Uterus (tissue), 4 donors: ENCODE data around the gene FUT1. TPM values are rescaled to one million over a fixed set of nuclear protein-coding genes. Genes with fewer than 3 reads are reported as not detected.

Experiments used
- DNase-seq, 2 donors: peaks; one replicate each; pipeline ENCODE4 v3.0.0-alpha.2; 2019 to 2020
- H3K27ac ChIP-seq, 2 donors: fragments of 200-600 bp; sonication (generic); 1 replicate in 1 of 2; 2 replicates in 1 of 2; pipeline ENCODE4 v1.5.1; 2016 to 2018
- H3K27me3 ChIP-seq, 2 donors: fragments of 200-600 bp; sonication (generic); one replicate each; pipeline ENCODE4 v1.5.1; 2018 to 2019; ENCODE audit warnings: control low read depth in 1 of 2
- H3K36me3 ChIP-seq, 2 donors: fragments of 200-600 bp; sonication (generic); one replicate each; pipeline ENCODE4 v1.5.1; 2019; ENCODE audit warnings: control low read depth in 1 of 2
- H3K4me1 ChIP-seq, 2 donors: fragments of 200-600 bp; sonication (generic); one replicate each; pipeline ENCODE4 v1.5.1; 2018 to 2019; ENCODE audit warnings: control low read depth in 1 of 2
- H3K4me3 ChIP-seq, 2 donors: fragments of 200-600 bp; sonication (generic); 1 replicate in 1 of 2; 2 replicates in 1 of 2; pipeline ENCODE4 v1.5.1; 2018 to 2019; ENCODE audit warnings: mild to moderate bottlenecking in 1 of 2
- H3K9me3 ChIP-seq, 2 donors: fragments of 200-600 bp; sonication (generic); one replicate each; pipeline ENCODE4 v1.5.1; 2019; ENCODE audit warnings: control low read depth in 1 of 2
- POLR2A ChIP-seq, 2 donors: fragments of 450-650 bp; IDR thresholded peaks; one replicate each; pipeline ENCODE4 v1.6.1; 2016; ENCODE audit warnings: antibody characterized with exemption in 2 of 2, mild to moderate bottlenecking in 1 of 2, moderate library complexity in 1 of 2
- intact Hi-C: fragments of 100-400 bp; cut with DNase I; formaldehyde crosslinking; loops from one replicate; pipeline ENCODE4 v1.15.1; 2023; ENCODE audit warnings: low total_unique reads
- total RNA-seq, 4 donors: library from RNA; depleted of rRNA in 3 of 4; stranded (reverse); fragments of >200 nt in 3 of 4; gene quantifications; one replicate each; pipeline versions ENCODE4 v1.1.0 to v1.2.4, GENCODE V29; 2014 to 2023
- TF ChIP-seq, protein P1 (sequence below), 4 experiments: fragments of 200-600 bp in 2 of 4; fragments of 450-650 bp in 2 of 4; sonication (generic) in 2 of 4; IDR thresholded peaks; one replicate each; pipeline ENCODE4 v1.5.1; 2016 to 2019; ENCODE audit warnings: antibody characterized with exemption in 4 of 4, mild to moderate bottlenecking in 2 of 4, moderate library complexity in 1 of 4
- donor health status: DM: yes; HTN: yes; CAD: no.

Gene FUT1
- total RNA-seq, 4 donors from 2014 or later, result 1.5 to 17.7 (median 4.4) TPM

DNA sequence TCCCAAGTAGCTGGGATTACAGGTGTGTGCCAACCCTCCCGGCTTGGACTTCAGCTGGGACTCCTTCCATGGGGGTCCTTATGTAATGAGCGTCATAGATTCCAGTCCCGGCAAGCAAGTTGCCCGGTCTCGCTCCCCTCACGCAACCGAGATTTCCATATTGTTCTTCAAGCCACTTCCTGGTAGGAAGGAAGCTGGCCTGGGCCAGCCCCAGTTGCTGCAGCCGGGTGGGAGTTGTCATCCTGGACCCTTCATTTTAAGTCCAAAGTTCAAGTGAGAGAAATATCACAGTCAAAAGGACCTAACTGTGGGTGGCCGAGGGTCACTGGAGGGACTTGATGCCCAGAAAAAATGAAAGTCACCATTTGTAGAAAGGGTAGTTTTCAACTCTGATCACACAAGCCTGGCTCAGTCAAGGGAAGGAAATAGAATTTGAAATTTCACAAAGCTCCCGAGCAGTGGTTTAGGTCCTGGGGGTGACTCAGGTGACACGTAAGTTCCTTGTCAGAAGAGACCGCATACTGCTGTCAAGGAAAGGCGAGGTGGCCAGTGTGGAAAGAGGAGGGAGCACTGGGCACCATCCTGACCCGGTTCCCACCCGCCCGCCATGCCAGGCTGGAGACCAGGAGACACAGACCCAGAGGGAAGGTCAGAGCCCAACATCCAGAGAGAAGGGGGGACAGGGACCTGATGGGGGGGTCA lies 8.2 kb upstream of the FUT1 start:
- Histone ChIP-seq H3K4me3 (no peak overlapping the region), H3K27me3 (no peaks in the 10 kb centered on the region), H3K9me3 (no peaks in the 10 kb centered on the region), H3K4me1 (no peaks in the 10 kb centered on the region), H3K27ac (peak overlapping the region; percentile 5 to 35), H3K36me3 (no peaks in the 10 kb centered on the region)
- intact Hi-C loops, result no loop called here
- DNase-seq, result no peak
- TF ChIP-seq POLR2A (IDR thresholded peaks at IDR 0.05), result no peak
- TF ChIP-seq, protein P1, sequence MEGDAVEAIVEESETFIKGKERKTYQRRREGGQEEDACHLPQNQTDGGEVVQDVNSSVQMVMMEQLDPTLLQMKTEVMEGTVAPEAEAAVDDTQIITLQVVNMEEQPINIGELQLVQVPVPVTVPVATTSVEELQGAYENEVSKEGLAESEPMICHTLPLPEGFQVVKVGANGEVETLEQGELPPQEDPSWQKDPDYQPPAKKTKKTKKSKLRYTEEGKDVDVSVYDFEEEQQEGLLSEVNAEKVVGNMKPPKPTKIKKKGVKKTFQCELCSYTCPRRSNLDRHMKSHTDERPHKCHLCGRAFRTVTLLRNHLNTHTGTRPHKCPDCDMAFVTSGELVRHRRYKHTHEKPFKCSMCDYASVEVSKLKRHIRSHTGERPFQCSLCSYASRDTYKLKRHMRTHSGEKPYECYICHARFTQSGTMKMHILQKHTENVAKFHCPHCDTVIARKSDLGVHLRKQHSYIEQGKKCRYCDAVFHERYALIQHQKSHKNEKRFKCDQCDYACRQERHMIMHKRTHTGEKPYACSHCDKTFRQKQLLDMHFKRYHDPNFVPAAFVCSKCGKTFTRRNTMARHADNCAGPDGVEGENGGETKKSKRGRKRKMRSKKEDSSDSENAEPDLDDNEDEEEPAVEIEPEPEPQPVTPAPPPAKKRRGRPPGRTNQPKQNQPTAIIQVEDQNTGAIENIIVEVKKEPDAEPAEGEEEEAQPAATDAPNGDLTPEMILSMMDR (IDR thresholded peaks at IDR 0.05), result no peak

DNA sequence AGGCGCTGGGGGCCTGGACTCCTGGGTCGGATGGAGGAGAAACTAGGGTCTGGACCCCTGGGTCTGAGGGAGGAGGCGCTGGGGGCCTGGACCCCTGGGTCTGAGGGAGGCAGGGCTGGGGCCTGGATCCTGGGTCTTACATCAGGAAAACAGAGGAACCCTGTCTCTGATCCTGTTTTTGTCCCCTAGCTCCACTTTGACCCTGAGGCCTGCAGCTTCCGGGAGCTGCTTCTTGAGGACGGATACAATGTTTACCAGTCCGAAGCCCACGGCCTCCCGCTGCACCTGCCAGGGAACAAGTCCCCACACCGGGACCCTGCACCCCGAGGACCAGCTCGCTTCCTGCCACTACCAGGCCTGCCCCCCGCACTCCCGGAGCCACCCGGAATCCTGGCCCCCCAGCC lies 5.3 kb upstream of the FUT1 start:
- DNase-seq, result no peak
- TF ChIP-seq, protein P1 (IDR thresholded peaks at IDR 0.05), result no peak
- no peak for TF ChIP-seq POLR2A (IDR thresholded peaks at IDR 0.05)
- H3K27ac ChIP-seq, result no peak overlapping the region
- H3K4me3 ChIP-seq, result no peak overlapping the region
- no peaks in the 10 kb centered on the region for H3K4me1 ChIP-seq
- no peaks in the 10 kb centered on the region for H3K27me3 ChIP-seq
- no peaks in the 10 kb centered on the region for H3K36me3 ChIP-seq
- intact Hi-C loops, result no loop called here
- no peaks in the 10 kb centered on the region for H3K9me3 ChIP-seq

DNA sequence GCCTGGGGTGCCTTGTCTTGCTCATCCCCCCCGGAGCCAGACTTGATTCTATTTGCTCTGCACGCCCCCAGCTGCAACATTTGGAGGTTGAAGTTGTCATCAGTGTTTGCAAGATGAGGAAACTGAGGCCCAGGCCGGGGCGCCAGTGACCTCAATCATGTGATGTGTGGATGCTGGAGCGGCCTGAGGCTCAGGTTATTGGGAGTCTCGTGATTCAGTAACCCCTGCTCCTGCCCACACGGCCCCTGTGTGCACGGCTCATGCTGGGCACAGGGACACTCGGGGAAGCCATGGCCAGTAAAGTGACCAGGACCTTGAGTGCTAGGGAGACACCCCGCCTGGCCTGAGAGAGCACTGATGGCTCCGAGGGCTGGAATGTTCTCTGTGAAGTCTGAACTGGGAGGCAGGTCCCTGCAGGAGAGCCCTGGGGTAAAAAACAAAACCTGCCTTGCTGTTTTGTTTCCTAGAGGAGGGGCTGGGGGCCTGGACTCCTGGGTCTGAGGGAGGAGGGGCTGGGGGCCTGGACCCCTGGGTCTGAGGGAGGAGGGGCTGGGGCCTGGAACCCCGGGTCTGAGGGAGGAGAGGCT lies 4.7 kb upstream of the FUT1 start:
- H3K4me3 ChIP-seq, result no peak overlapping the region
- no peaks in the 10 kb centered on the region for H3K4me1 ChIP-seq
- H3K27ac ChIP-seq, result no peak overlapping the region
- TF ChIP-seq POLR2A (IDR thresholded peaks at IDR 0.05), result no peak
- TF ChIP-seq, protein P1 (IDR thresholded peaks at IDR 0.05), result no peak
- H3K27me3 ChIP-seq, result no peaks in the 10 kb centered on the region
- intact Hi-C loops, result no loop called here
- no peaks in the 10 kb centered on the region for H3K36me3 ChIP-seq
- H3K9me3 ChIP-seq, result no peaks in the 10 kb centered on the region
- no peak for DNase-seq

DNA sequence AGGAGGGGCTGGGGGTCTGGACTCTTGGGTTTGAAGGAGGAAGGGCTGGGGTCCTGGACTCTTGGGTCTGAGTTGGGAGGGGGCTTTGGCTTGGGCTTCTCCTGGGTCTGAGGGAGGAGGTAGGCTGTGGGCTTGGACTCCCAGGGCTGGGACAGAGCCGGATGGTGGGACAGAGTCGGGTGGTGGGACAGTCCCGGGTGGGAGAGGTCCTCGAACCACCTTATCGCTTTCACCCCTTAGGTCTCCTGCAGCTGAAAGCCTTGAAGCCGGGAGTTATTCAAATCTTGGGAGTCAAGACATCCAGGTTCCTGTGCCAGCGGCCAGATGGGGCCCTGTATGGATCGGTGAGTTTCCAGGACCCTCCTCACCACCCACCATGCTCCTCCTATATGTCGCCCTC lies 4.2 kb upstream of the FUT1 start:
- no peak overlapping the region for H3K4me3 ChIP-seq
- intact Hi-C loops, result no loop called here
- DNase-seq, result no peak
- TF ChIP-seq, protein P1 (IDR thresholded peaks at IDR 0.05), result no peak
- no peak for TF ChIP-seq POLR2A (IDR thresholded peaks at IDR 0.05)
- no peaks in the 10 kb centered on the region for H3K27me3 ChIP-seq
- no peaks in the 10 kb centered on the region for H3K4me1 ChIP-seq
- H3K36me3 ChIP-seq, result no peaks in the 10 kb centered on the region
- H3K9me3 ChIP-seq, result no peaks in the 10 kb centered on the region
- H3K27ac ChIP-seq, result no peak overlapping the region

DNA sequence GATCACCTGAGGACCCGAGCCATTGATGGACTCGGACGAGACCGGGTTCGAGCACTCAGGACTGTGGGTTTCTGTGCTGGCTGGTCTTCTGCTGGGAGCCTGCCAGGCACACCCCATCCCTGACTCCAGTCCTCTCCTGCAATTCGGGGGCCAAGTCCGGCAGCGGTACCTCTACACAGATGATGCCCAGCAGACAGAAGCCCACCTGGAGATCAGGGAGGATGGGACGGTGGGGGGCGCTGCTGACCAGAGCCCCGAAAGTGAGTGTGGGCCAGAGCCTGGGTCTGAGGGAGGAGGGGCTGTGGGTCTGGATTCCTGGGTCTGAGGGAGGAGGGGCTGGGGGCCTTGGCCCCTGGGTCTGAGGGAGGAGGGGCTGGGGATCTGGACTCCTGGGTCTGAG lies 3.8 kb upstream of the FUT1 start:
- H3K27me3 ChIP-seq, result no peaks in the 10 kb centered on the region
- H3K9me3 ChIP-seq, result no peaks in the 10 kb centered on the region
- TF ChIP-seq, protein P1 (IDR thresholded peaks at IDR 0.05), result no peak
- TF ChIP-seq POLR2A (IDR thresholded peaks at IDR 0.05), result no peak
- intact Hi-C loops, result no loop called here
- no peak overlapping the region for H3K4me3 ChIP-seq
- H3K36me3 ChIP-seq, result no peaks in the 10 kb centered on the region
- H3K27ac ChIP-seq, result no peak overlapping the region
- DNase-seq, result no peak
- no peaks in the 10 kb centered on the region for H3K4me1 ChIP-seq
